Muscle layer of duodenum (tissue), 2 donors: ENCODE measurements around the gene SUFU.

ENCODE experiments used
- H3K27ac ChIP-seq: one replicate; pipeline ENCODE4 v1.7.0; 2013; ENCODE audit warnings: mild to moderate bottlenecking, low read length
- H3K27me3 ChIP-seq: one replicate; pipeline ENCODE4 v1.7.0; 2013; ENCODE audit warnings: low read depth, mild to moderate bottlenecking, control low read depth, low read length
- H3K36me3 ChIP-seq, 2 donors: one replicate each; pipeline ENCODE4 v1.7.0; 2013; ENCODE audit warnings: low read length in 2 of 2, control low read depth in 1 of 2, mild to moderate bottlenecking in 1 of 2; ENCODE audit not compliant: insufficient read depth in 2 of 2, control insufficient read depth in 1 of 2
- H3K4me1 ChIP-seq, 2 donors: one replicate each; pipeline ENCODE4 v1.7.0; 2013; ENCODE audit warnings: low read length in 2 of 2, mild to moderate bottlenecking in 2 of 2, control low read depth in 1 of 2, moderate library complexity in 1 of 2; ENCODE audit not compliant: insufficient read depth in 2 of 2, control insufficient read depth in 1 of 2
- H3K4me3 ChIP-seq, 2 donors: one replicate each; pipeline ENCODE4 v1.7.0; 2013; ENCODE audit warnings: low read length in 2 of 2, low read depth in 1 of 2, mild to moderate bottlenecking in 1 of 2
- H3K9me3 ChIP-seq, 2 donors: one replicate each; pipeline ENCODE4 v1.7.0; 2013; ENCODE audit warnings: low read length in 2 of 2, control low read depth in 1 of 2, mild to moderate bottlenecking in 1 of 2; ENCODE audit not compliant: control insufficient read depth in 1 of 2
- donor health status: healthy.

Gene SUFU

GRCh38 chr10:102557569-102557968 is 53.8 kb downstream of the SUFU start:
- Histone ChIP-seq H3K27me3 (no peaks in the 10 kb centered on the region), H3K4me1 (no peaks in the 10 kb centered on the region), H3K4me3 (no peak overlapping the region), H3K27ac (no peak overlapping the region), H3K36me3 (no peaks in the 10 kb centered on the region), H3K9me3 (no peaks in the 10 kb centered on the region)

GRCh38 chr10:102559764-102560163 is 56.0 kb downstream of the SUFU start:
- H3K27me3 ChIP-seq, result no peaks in the 10 kb centered on the region
- H3K36me3 ChIP-seq, result no peaks in the 10 kb centered on the region
- no peak overlapping the region for H3K27ac ChIP-seq
- no peaks in the 10 kb centered on the region for H3K4me1 ChIP-seq
- H3K9me3 ChIP-seq, result no peaks in the 10 kb centered on the region
- no peak overlapping the region for H3K4me3 ChIP-seq

GRCh38 chr10:102564209-102564834 is 60.5 kb downstream of the SUFU start:
- no peaks in the 10 kb centered on the region for H3K27me3 ChIP-seq
- H3K4me3 ChIP-seq, result no peak overlapping the region
- H3K9me3 ChIP-seq, result no peaks in the 10 kb centered on the region
- H3K4me1 ChIP-seq, result no peaks in the 10 kb centered on the region
- H3K27ac ChIP-seq, result no peak overlapping the region
- H3K36me3 ChIP-seq, result no peaks in the 10 kb centered on the region

GRCh38 chr10:102565793-102566192 is 62.0 kb downstream of the SUFU start:
- no peak overlapping the region for H3K4me3 ChIP-seq
- no peaks in the 10 kb centered on the region for H3K4me1 ChIP-seq
- H3K27ac ChIP-seq, result no peak overlapping the region
- H3K9me3 ChIP-seq, result no peaks in the 10 kb centered on the region
- no peaks in the 10 kb centered on the region for H3K36me3 ChIP-seq
- no peaks in the 10 kb centered on the region for H3K27me3 ChIP-seq

GRCh38 chr10:102578782-102579181 is 75.0 kb downstream of the SUFU start:
- H3K36me3 ChIP-seq, result no peaks in the 10 kb centered on the region
- H3K4me1 ChIP-seq, result peaks cover 0 to 16% of the 10 kb centered on the region in 2 donors
- no peaks in the 10 kb centered on the region for H3K27me3 ChIP-seq
- H3K27ac ChIP-seq, result no peak overlapping the region
- no peaks in the 10 kb centered on the region for H3K9me3 ChIP-seq
- H3K4me3 ChIP-seq, result no peak overlapping the region

GRCh38 chr10:102579328-102579727 is 75.6 kb downstream of the SUFU start:
- Histone ChIP-seq H3K4me3 (no peak overlapping the region), H3K9me3 (no peaks in the 10 kb centered on the region), H3K4me1 (peaks cover 0 to 16% of the 10 kb centered on the region in 2 donors), H3K27me3 (no peaks in the 10 kb centered on the region), H3K36me3 (no peaks in the 10 kb centered on the region), H3K27ac (no peak overlapping the region)

GRCh38 chr10:102580230-102580629 is 76.5 kb downstream of the SUFU start:
- Histone ChIP-seq H3K4me1 (peaks cover 0 to 16% of the 10 kb centered on the region in 2 donors), H3K27ac (no peak overlapping the region), H3K4me3 (no peak overlapping the region), H3K27me3 (no peaks in the 10 kb centered on the region), H3K36me3 (no peaks in the 10 kb centered on the region), H3K9me3 (no peaks in the 10 kb centered on the region)

- no peaks in the 10 kb centered on the region for H3K36me3 ChIP-seq
- H3K27ac ChIP-seq, result no peak overlapping the region
- H3K4me3 ChIP-seq, result no peak overlapping the region
- no peaks in the 10 kb centered on the region for H3K9me3 ChIP-seq
- no peaks in the 10 kb centered on the region for H3K27me3 ChIP-seq
- peaks cover 0 to 16% of the 10 kb centered on the region in 2 donors for H3K4me1 ChIP-seq
These were observed 77.6 kb downstream of the SUFU start for GRCh38 chr10:102581401-102581800.

- Histone ChIP-seq H3K4me3 (no peak overlapping the region), H3K9me3 (no peaks in the 10 kb centered on the region), H3K27me3 (no peaks in the 10 kb centered on the region), H3K36me3 (no peaks in the 10 kb centered on the region), H3K4me1 (peaks cover 0 to 16% of the 10 kb centered on the region in 2 donors), H3K27ac (no peak overlapping the region)
These were observed 78.3 kb downstream of the SUFU start for GRCh38 chr10:102581981-102582580.

- Histone ChIP-seq H3K9me3 (no peaks in the 10 kb centered on the region), H3K4me3 (no peak overlapping the region), H3K27ac (no peak overlapping the region), H3K27me3 (no peaks in the 10 kb centered on the region), H3K4me1 (peaks cover 0 to 16% of the 10 kb centered on the region in 2 donors), H3K36me3 (no peaks in the 10 kb centered on the region)
These were observed 80.0 kb downstream of the SUFU start for GRCh38 chr10:102583435-102584417.

GRCh38 chr10:102585026-102585425 is 81.3 kb downstream of the SUFU start:
- no peak overlapping the region for H3K27ac ChIP-seq
- no peaks in the 10 kb centered on the region for H3K9me3 ChIP-seq
- no peak overlapping the region for H3K4me3 ChIP-seq
- H3K27me3 ChIP-seq, result no peaks in the 10 kb centered on the region
- peaks cover 0 to 15% of the 10 kb centered on the region in 2 donors for H3K4me1 ChIP-seq
- H3K36me3 ChIP-seq, result no peaks in the 10 kb centered on the region
